ENCODE results near the gene MARK2. TPM values are rescaled to one million over a fixed set of nuclear protein-coding genes. Genes with fewer than 3 reads are reported as not detected.
"Not testable (repeated sequence)": the region's sequence is repeated elsewhere in the genome, so short reads cannot be mapped to it uniquely, and the experiment has no call there.

MARK2 gene
- total RNA-seq, 1 donor from 2014 or later = 26.2 TPM

GRCh38 chr11:63802637-63803414 is 36.1 kb upstream of the MARK2 start:
- no peak overlapping the region for H3K27ac Mint-ChIP-seq (ENCODE audit: unreplicated experiment)
- no peak for TF ChIP-seq CTCF (IDR thresholded peaks at IDR 0.05)
- DNase-seq (ENCODE audit: low spot score) = no peak
- no peaks in the 10 kb centered on the region for H3K36me3 Mint-ChIP-seq (ENCODE audit: low read depth)
- no peaks in the 10 kb centered on the region for H3K27me3 Mint-ChIP-seq (ENCODE audit: low read depth)
- no peaks in the 10 kb centered on the region for H3K9me3 Mint-ChIP-seq (ENCODE audit: low read depth)
- no peak overlapping the region for H3K4me3 Mint-ChIP-seq (ENCODE audit: unreplicated experiment)
- H3K4me1 Mint-ChIP-seq (ENCODE audit: low read depth) = peaks cover 10% of the 10 kb centered on the region

GRCh38 chr11:63804259-63804658 is 34.7 kb upstream of the MARK2 start:
- no peaks in the 10 kb centered on the region for H3K36me3 Mint-ChIP-seq (ENCODE audit: low read depth)
- no peaks in the 10 kb centered on the region for H3K27me3 Mint-ChIP-seq (ENCODE audit: low read depth)
- no peak for DNase-seq (ENCODE audit: low spot score)
- no peak for TF ChIP-seq CTCF (IDR thresholded peaks at IDR 0.05)
- no peaks in the 10 kb centered on the region for H3K9me3 Mint-ChIP-seq (ENCODE audit: low read depth)
- peaks cover 10% of the 10 kb centered on the region for H3K4me1 Mint-ChIP-seq (ENCODE audit: low read depth)
- no peak overlapping the region for H3K4me3 Mint-ChIP-seq (ENCODE audit: unreplicated experiment)
- no peak overlapping the region for H3K27ac Mint-ChIP-seq (ENCODE audit: unreplicated experiment)

GRCh38 chr11:63805844-63806415 is 33.0 kb upstream of the MARK2 start:
- Mint-ChIP-seq H3K9me3 (ENCODE audit: low read depth) (no peaks in the 10 kb centered on the region), H3K36me3 (ENCODE audit: low read depth) (no peaks in the 10 kb centered on the region), H3K27me3 (ENCODE audit: low read depth) (no peaks in the 10 kb centered on the region), H3K27ac (ENCODE audit: unreplicated experiment) (peak overlapping the region; percentile 73), H3K4me3 (ENCODE audit: unreplicated experiment) (peak overlapping the region; percentile 4), H3K4me1 (ENCODE audit: low read depth) (peaks cover 10% of the 10 kb centered on the region)
- no peak for TF ChIP-seq CTCF (IDR thresholded peaks at IDR 0.05)
- DNase-seq (ENCODE audit: low spot score) = no peak

- not testable (repeated sequence) for H3K9me3 Mint-ChIP-seq (ENCODE audit: low read depth); H3K36me3 Mint-ChIP-seq (ENCODE audit: low read depth); H3K27me3 Mint-ChIP-seq (ENCODE audit: low read depth); DNase-seq (ENCODE audit: low spot score); H3K4me3 Mint-ChIP-seq (ENCODE audit: unreplicated experiment); H3K27ac Mint-ChIP-seq (ENCODE audit: unreplicated experiment)
- H3K4me1 Mint-ChIP-seq (ENCODE audit: low read depth) = peaks cover 38% of the 10 kb centered on the region
Measured at GRCh38 chr11:63810383-63810782, 28.5 kb upstream of the MARK2 start.

GRCh38 chr11:63811522-63811921 is 27.4 kb upstream of the MARK2 start:
- H3K4me3 Mint-ChIP-seq (ENCODE audit: unreplicated experiment) = no peak overlapping the region
- H3K36me3 Mint-ChIP-seq (ENCODE audit: low read depth) = peaks cover 2% of the 10 kb centered on the region
- TF ChIP-seq CTCF (IDR thresholded peaks at IDR 0.05) = no peak
- no peaks in the 10 kb centered on the region for H3K9me3 Mint-ChIP-seq (ENCODE audit: low read depth)
- peaks cover 39% of the 10 kb centered on the region for H3K4me1 Mint-ChIP-seq (ENCODE audit: low read depth)
- no peaks in the 10 kb centered on the region for H3K27me3 Mint-ChIP-seq (ENCODE audit: low read depth)
- DNase-seq (ENCODE audit: low spot score) = no peak
- no peak overlapping the region for H3K27ac Mint-ChIP-seq (ENCODE audit: unreplicated experiment)

Measured in chondrocyte (in vitro differentiated cells).